DMS 273 treated with DMSO at 0.1 percent for 48 hours (cell line): ENCODE measurements around the gene MNX1.

Source experiments
- DNase-seq: peaks from one replicate; lab custom pipeline; 2025; lab: John Stamatoyannopoulos, UW

The MNX1 gene

DNA sequence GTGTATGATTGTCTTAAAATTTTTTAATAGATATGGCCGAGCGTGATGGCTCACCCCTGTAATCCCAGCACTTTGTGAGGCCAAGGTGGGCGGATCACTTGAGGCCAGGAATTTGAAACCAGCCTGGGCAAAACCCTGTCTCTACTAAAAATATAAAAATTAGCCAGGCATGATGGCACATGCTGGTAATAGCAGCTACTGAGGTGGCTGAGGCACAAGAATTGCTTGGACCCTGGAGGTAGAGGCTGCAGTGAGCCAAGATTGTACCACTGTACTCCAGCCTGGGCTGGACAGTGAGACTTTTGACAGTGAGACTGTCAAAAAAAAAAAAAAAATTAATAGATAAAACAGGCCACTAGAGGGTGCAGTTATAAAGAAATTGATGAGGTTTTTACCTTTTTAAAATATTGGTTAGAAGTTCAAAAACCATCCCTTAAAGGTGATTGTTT is 40.5 kb downstream of the MNX1 start:
- DNase-seq: no peak

GRCh38 chr7:156968183-156968582 is 42.3 kb downstream of the MNX1 start:
- DNase-seq: no peak

DNA sequence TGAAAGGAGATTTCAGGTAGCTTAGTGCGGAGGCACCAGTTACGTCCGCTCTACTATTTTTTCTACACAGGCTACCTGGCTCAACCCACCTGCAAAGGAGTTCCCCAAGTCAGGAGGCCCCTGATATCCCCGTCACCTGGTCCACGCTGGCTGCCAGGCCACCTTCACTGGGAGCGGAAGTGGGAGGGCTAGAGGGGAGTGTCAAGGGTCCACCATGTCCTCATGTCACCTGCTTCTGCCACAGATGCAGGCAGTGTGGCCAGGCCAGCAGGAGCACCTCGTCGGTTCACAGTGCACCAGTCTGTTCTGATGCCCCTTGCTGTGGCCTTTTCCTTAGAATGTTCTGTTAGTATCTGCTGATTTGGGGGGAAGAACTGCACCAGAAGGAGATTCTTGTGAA is 44.1 kb downstream of the MNX1 start:
- DNase-seq: no peak

- DNase-seq: no peak
Measured at GRCh38 chr7:156964971-156965370, 45.5 kb downstream of the MNX1 start.

DNA sequence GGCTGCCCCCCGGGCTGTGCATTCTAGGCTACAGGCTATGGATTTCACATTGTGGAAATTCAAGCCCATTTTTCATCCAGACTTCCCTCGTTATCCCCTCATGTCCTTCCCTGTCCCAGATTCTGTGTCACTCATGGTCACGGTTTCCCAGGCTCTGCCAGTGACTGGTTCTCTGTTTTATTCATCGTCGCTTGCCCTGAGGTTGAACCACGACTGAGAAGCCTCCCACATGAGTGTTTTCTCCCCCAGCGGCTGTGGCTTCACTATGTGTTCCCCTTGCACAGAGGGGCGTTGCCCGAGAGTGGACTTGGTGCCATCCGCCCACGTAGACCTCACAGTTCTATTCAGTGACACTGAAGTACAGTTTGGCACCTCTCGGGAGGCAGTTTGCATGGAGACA is 47.0 kb downstream of the MNX1 start:
- no peak for DNase-seq

DNA sequence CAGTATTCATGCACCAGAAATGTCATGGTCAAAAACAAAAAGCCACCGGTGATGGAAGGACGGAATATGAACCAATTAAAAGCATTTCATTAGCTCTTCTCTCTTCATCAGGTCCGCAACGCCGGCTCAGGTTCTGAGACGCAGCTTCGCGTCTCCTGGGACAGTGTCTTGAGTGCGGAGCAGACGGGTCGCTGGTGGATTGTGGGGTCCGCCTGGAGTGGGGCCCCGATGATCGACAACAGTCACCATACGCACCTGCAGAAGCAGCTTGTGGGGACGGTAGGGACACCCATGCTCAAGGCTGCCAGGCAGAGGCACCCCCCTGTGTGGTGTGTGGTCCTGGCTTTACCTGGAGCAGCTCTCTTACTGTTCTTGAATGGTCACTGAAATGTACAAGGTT is 47.6 kb downstream of the MNX1 start:
- DNase-seq: no peak

DNA sequence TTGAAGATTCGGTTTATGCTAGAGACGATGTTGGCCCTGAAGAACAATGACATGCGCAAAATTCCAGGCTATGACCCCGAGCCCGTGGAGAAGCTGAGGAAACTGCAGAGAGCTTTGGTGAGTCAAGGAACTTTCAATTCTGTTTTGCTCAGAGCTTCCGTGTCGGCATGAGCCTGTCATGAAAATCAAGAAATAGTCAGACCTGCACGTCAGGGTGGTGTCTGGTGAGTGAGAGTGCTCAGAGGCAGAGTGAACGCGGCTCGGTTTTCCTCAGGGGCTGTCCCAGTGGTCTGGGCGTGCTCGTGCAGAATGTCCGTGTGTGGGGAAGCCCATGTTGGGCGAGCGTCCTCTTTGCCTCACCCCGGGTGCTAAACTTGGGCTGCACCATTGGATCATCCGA is 48.3 kb downstream of the MNX1 start:
- DNase-seq: no peak

- DNase-seq: no peak
Measured at GRCh38 chr7:156956727-156957126, 53.7 kb downstream of the MNX1 start.

DNA sequence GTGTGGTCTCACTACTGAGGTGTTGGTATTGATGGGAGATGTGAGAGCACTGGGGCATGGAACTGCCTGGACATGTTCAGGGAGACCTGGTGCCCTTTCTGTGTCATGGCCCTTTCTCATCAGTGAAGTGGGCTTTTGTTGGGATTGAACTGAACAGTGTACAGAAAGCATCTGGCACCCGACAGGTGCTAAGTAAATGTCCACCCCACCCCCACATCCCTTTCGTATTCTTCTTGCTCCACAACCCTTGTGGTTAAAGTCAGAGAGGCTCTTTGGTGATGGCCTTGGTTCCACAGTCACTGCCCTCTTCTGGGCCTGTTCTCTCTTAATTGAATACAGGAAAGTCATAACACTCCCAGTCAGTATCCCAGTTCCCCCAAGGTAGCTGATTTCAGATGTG is 55.5 kb downstream of the MNX1 start:
- no peak for DNase-seq
